22Rv1 (cell line): ENCODE results near the gene NPHS1.

Experiments used
- CTCF ChIP-seq: fragments of 450-650 bp; IDR thresholded peaks from 2 replicates; pipeline ENCODE4 v1.5.1; 2017; ENCODE audit warnings: mild to moderate bottlenecking
- ZFX ChIP-seq: fragments of 450-650 bp; IDR thresholded peaks from 2 replicates; pipeline ENCODE4 v1.6.1; 2017; ENCODE audit warnings: antibody characterized with exemption, borderline replicate concordance

- TF ChIP-seq CTCF (no peak), ZFX (no peak)
Measured at GRCh38 chr19:35828692-35829301, 23.5 kb downstream of the NPHS1 start.
